K562 (cell line): ENCODE measurements around the gene KEL. TPM values are rescaled to one million over a fixed set of nuclear protein-coding genes. Genes with fewer than 3 reads are reported as not detected.

Experiments used
- ATAC-seq: fragments of 200-7000 bp; cut with Tn5 transposase; 3 replicates; pipeline ENCODE4 v1.9.1; 2020; ENCODE audit warnings: moderate library complexity
- BruUV-seq: library from RNA; stranded (reverse); fragments of 400-500 nt; replicated peaks from 2 replicates; lab custom pipeline; 2021; lab: Mats Ljungman, UMichigan
- CTCF ChIA-PET: fragments of 300-600 bp; formaldehyde crosslinking; extraction: SDS; loops from one replicate; lab custom pipeline; 2021; ENCODE audit warnings: low intra/inter-chr PET ratio; lab: Yijun Ruan, JAX
- POLR2A ChIA-PET: fragments of 300-600, 350-650 bp; sonication (Branson Sonifier 250); formaldehyde crosslinking; extraction: SDS; loops from one replicate; lab custom pipeline; 2021; ENCODE audit warnings: antibody characterized with exemption, inconsistent platforms; lab: Yijun Ruan, JAX
- DNase-seq, 4 experiments: peaks; one replicate each; pipeline versions ENCODE4 v3.0.0 to v3.0.0-alpha.2; 2011 to 2018; ENCODE audit warnings: low spot score in 3 of 4, mixed read lengths in 3 of 4; ENCODE audit errors: extremely low read depth in 1 of 4
- FAIRE-seq: peaks from 2 replicates; lab custom pipeline; 2011; peaks lifted over from hg19 to GRCh38; lab: Jason Lieb, UNC
- H2AFZ ChIP-seq: 2 replicates; pipeline ENCODE4 v1.6.0; 2011; ENCODE audit warnings: low read depth, low read length, control low read depth, inconsistent platforms
- H3K27ac ChIP-seq: fragments of 200-600 bp; 3 replicates; pipeline ENCODE4 v1.8.0; 2011; ENCODE audit warnings: low read depth, mild to moderate bottlenecking, control low read depth, inconsistent platforms, low read length, moderate library complexity, mixed read lengths; ENCODE audit errors: extremely low read depth
- H3K27me3 ChIP-seq, 2 experiments: fragments of 300-600 bp in 1 of 2; 2 replicates in 1 of 2; 3 replicates in 1 of 2; pipeline versions ENCODE4 v1.6.0 to v1.8.0; 2011; ENCODE audit warnings: inconsistent platforms in 2 of 2, low read length in 2 of 2, mild to moderate bottlenecking in 1 of 2, mixed read lengths in 1 of 2, moderate library complexity in 1 of 2; ENCODE audit not compliant: control insufficient read depth in 2 of 2, insufficient read depth in 2 of 2
- H3K36me3 ChIP-seq: fragments of 300-600 bp; 3 replicates; pipeline ENCODE4 v1.8.0; 2011; ENCODE audit warnings: mild to moderate bottlenecking, low read length, inconsistent platforms; ENCODE audit not compliant: control insufficient read depth, insufficient read depth
- H3K4me1 ChIP-seq, 2 experiments: fragments of 200-600 bp in 1 of 2; replicated peaks in 1 of 2; 2 replicates in 1 of 2; 3 replicates in 1 of 2; pipeline versions ENCODE4 v1.5.1 to v1.8.0; 2011; ENCODE audit warnings: inconsistent platforms in 2 of 2, low read length in 2 of 2, mild to moderate bottlenecking in 1 of 2, mixed read lengths in 1 of 2, moderate library complexity in 1 of 2; ENCODE audit not compliant: control insufficient read depth in 2 of 2, insufficient read depth in 2 of 2
- H3K4me2 ChIP-seq: 2 replicates; pipeline ENCODE4 v1.6.1; 2011; ENCODE audit warnings: low read length, control low read depth, inconsistent platforms, mixed read lengths; ENCODE audit not compliant: insufficient read depth
- H3K4me3 ChIP-seq: fragments of 200-600 bp; sonication (generic), shearing (Covaris generic); 2 replicates; pipeline ENCODE4 v1.5.1; 2016; ENCODE audit warnings: control low read depth, inconsistent platforms
- H3K79me2 ChIP-seq: fragments of 200-600 bp; 3 replicates; pipeline ENCODE4 v1.8.0; 2011; ENCODE audit warnings: low read length, inconsistent platforms; ENCODE audit not compliant: control insufficient read depth, insufficient read depth
- H3K9ac ChIP-seq, 2 experiments: 2 replicates each; pipeline versions ENCODE4 v1.6.0 to v1.6.1; 2011; ENCODE audit warnings: low read depth in 2 of 2, low read length in 2 of 2, control low read depth in 1 of 2, inconsistent platforms in 1 of 2, mild to moderate bottlenecking in 1 of 2, mixed read lengths in 1 of 2; ENCODE audit not compliant: insufficient read depth in 1 of 2
- H3K9me1 ChIP-seq: one replicate; pipeline ENCODE4 v1.6.0; 2011; ENCODE audit warnings: inconsistent platforms, mild to moderate bottlenecking, low read length, moderate library complexity; ENCODE audit not compliant: control insufficient read depth, insufficient read depth
- H3K9me3 ChIP-seq: replicated peaks from 2 replicates; pipeline ENCODE4 v1.5.1; 2011; ENCODE audit warnings: low read depth, low read length, inconsistent platforms; ENCODE audit not compliant: control insufficient read depth, insufficient read depth
- H4K20me1 ChIP-seq: replicated peaks from 2 replicates; pipeline ENCODE4 v1.6.1; 2011; ENCODE audit warnings: low read length, inconsistent platforms, mixed read lengths; ENCODE audit not compliant: control insufficient read depth, insufficient read depth
- ARID1B ChIP-seq: fragments of 450-650 bp; IDR thresholded peaks from 2 replicates; pipeline ENCODE4 v1.6.1; 2016; ENCODE audit warnings: antibody characterized with exemption, mild to moderate bottlenecking, inconsistent platforms
- BACH1 ChIP-seq: fragments of 200-800 bp; sonication (Bioruptor generic); IDR thresholded peaks from 2 replicates; pipeline ENCODE4 v1.6.1; 2016; ENCODE audit warnings: missing genetic modification characterization, missing compliant biosample characterization
- CBFA2T2 ChIP-seq: fragments of 450-650 bp; conservative IDR thresholded peaks from 2 replicates; pipeline ENCODE4 v1.6.1; 2017; ENCODE audit warnings: mild to moderate bottlenecking
- CBFA2T3 ChIP-seq: fragments of 450-650 bp; IDR thresholded peaks from 2 replicates; pipeline ENCODE4 v1.6.1; 2017
- FOXK1 ChIP-seq: sonication (generic); formaldehyde crosslinking; IDR thresholded peaks from 2 replicates; pipeline ENCODE4 v1.8.0; 2022; ENCODE audit warnings: missing genetic modification reagents, mild to moderate bottlenecking, borderline replicate concordance
- GATA2 ChIP-seq: sonication (generic); formaldehyde crosslinking; IDR thresholded peaks from 2 replicates; pipeline ENCODE4 v1.4.0; 2020; ENCODE audit warnings: mild to moderate bottlenecking, missing genetic modification reagents
- RCOR1 ChIP-seq, 2 experiments: IDR thresholded peaks; 2 replicates each; pipeline ENCODE4 v1.6.1; 2012; ENCODE audit warnings: low read depth in 2 of 2, low read length in 2 of 2, borderline replicate concordance in 1 of 2, improper control_type of control experiment in 1 of 2
- RHOXF2B ChIP-seq: fragments of 250-450 bp; sonication (Bioruptor Pico); conservative IDR thresholded peaks from 2 replicates; pipeline ENCODE4 v1.5.1; 2021
- SOX6 ChIP-seq: fragments of 450-650 bp; IDR thresholded peaks from 2 replicates; pipeline ENCODE4 v1.6.1; 2014; ENCODE audit warnings: mild to moderate bottlenecking
- STAT5A ChIP-seq: IDR thresholded peaks from 2 replicates; pipeline ENCODE4 v1.6.1; 2012; ENCODE audit warnings: low read length, inconsistent platforms, borderline replicate concordance
- TAL1 ChIP-seq: fragments of 450-650 bp; IDR thresholded peaks from 2 replicates; pipeline ENCODE4 v1.6.1; 2016; ENCODE audit warnings: mild to moderate bottlenecking
- TCF3 ChIP-seq: sonication (generic); formaldehyde crosslinking; IDR thresholded peaks from 2 replicates; pipeline ENCODE4 v1.4.0; 2020; ENCODE audit warnings: mild to moderate bottlenecking, missing genetic modification reagents
- ZNF212 ChIP-seq: fragments of 450-650 bp; formaldehyde crosslinking; IDR thresholded peaks from 2 replicates; pipeline ENCODE4 v1.4.0; 2020; ENCODE audit warnings: mild to moderate bottlenecking
- WGBS: fragments of 100-300 bp; shearing (Covaris generic); methylation state at CpG from one replicate; pipeline ENCODE4 v1.1.6; 2016; ENCODE audit warnings: low coverage, mixed read lengths; ENCODE audit not compliant: insufficient coverage; ENCODE audit errors: missing lambda C conversion rate; 5-methylcytosine and 5-hydroxymethylcytosine counted together
- in situ Hi-C: fragments of 300-500 bp; cut with MboI; formaldehyde crosslinking; loops from 4 replicates; pipeline ENCODE4 v1.15.0; 2018; ENCODE audit warnings: inconsistent platforms, mixed read lengths
- intact Hi-C: fragments of 100-400 bp; cut with micrococcal nuclease; formaldehyde crosslinking; loops from 2 replicates; pipeline ENCODE4 v1.14.2; 2022
- polyA plus RNA-seq, 8 experiments: library from polyadenylated mRNA; depleted of rRNA in 4 of 8; stranded (reverse) in 5 of 8; unstranded in 3 of 8; fragments of >200 nt; fragmentation: Nextera tagmentation in 2 of 8; fragmentation: Illumina TruSeq in 1 of 8; extraction: Ambion mirVana in 2 of 8; extraction: Trizol in 1 of 8; gene quantifications; 2 replicates each; pipeline versions ENCODE4 v1.2.1 to v1.2.3, GENCODE V29; 2011 to 2014; ENCODE audit warnings: inconsistent platforms in 1 of 8, missing spikeins in 1 of 8
- total RNA-seq, 7 experiments: library from RNA; depleted of rRNA in 6 of 7; stranded (reverse); fragments of >200 nt in 6 of 7; fragmentation: Illumina TruSeq in 2 of 7; extraction: Trizol in 2 of 7; gene quantifications; 2 replicates each; pipeline versions ENCODE4 v1.2.1 to v1.2.3, GENCODE V29; 2011 to 2021; ENCODE audit warnings: low replicate concordance in 1 of 7
- TF ChIP-seq, protein P1 (sequence below), 2 experiments: fragments of 450-650 bp; conservative IDR thresholded peaks; 2 replicates each; pipeline ENCODE4 v1.6.1; 2017; ENCODE audit warnings: mild to moderate bottlenecking in 2 of 2, moderate library complexity in 2 of 2
- TF ChIP-seq, protein P2 (sequence below): fragments of 450-650 bp; formaldehyde crosslinking; IDR thresholded peaks from 2 replicates; pipeline ENCODE4 v1.4.0; 2020; ENCODE audit warnings: mild to moderate bottlenecking, moderate library complexity
- TF ChIP-seq, protein P3 (sequence below): sonication (generic); formaldehyde crosslinking; IDR thresholded peaks from 2 replicates; pipeline ENCODE4 v1.9.0; 2022; ENCODE audit warnings: mild to moderate bottlenecking, missing genetic modification reagents

Gene KEL
- total and polyA plus RNA-seq, 9 of the 15 experiments (the other 6 are each of a cell fraction or from before 2014, with no cell fraction given), result 9.0 to 47.4 (median 22.2) TPM

DNA sequence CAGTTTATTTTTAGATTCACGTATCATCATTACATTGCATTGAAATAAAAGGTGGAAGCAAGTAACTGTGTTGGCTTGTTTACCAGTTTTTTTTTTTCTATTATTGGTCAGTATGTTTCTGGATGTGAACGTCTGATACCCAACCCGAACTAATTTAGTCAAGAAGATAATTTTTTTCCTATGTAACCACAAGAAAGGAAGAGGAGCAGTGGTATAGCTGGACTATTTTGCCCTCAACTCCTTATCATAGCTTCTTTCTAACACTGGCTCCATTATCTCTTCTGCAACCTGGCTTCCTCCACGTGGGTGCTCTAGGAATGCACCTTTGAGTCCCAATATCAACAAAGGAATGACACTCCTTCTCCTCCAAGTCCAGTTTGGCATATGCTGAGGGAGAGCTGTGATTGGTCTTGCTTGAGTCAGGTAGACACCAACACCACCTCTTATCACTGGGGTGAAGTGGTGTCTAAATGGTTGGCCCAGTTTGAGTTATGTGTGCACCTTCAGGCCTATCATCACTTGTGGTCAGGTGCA lies 35.4 kb upstream of the KEL start:
- Histone ChIP-seq H3K9me3 (no peaks in the 10 kb centered on the region), H3K4me1 (no peaks in the 10 kb centered on the region; a peak in 1 of 5 replicates), H3K9ac (no peak overlapping the region), H3K9me1 (no peaks in the 10 kb centered on the region), H3K4me2 (no peak overlapping the region), H3K27me3 (peaks cover 0 to 4% of the 10 kb centered on the region in 2 experiments; a peak in 1 of 5 replicates), H4K20me1 (no peaks in the 10 kb centered on the region), H3K79me2 (no peaks in the 10 kb centered on the region), H2AFZ (no peak overlapping the region), H3K27ac (no peak overlapping the region), H3K36me3 (no peaks in the 10 kb centered on the region), H3K4me3 (no peak overlapping the region)
- ChIA-PET CTCF (interaction anchor here (1.3 kb wide), 1 partner anchor 72 kb away, joined by 3 read pairs; no protein-coding TSS in a partner anchor), POLR2A (no interaction called here)
- in situ Hi-C loops (no loop called here), intact Hi-C loops (no loop called here)
- peak in 3 of 4 experiments; percentile 14 to 40 (median 38) for DNase-seq
- under 1% methylated on average over 4 of the region's 4 CpGs for WGBS
- peak; percentile 36; the same call in 2 of the 3 replicates for ATAC-seq
- FAIRE-seq, result no peak
- no TSS peak for BruUV-seq
- TF ChIP-seq ARID1B (peak; percentile 26; the same call in 1 of the 2 replicates), BACH1 (no peak), GATA2 (no peak), RCOR1 (IDR thresholded peaks at IDR 0.05; ENCODE audit: borderline replicate concordance in 1 of 2, low read depth in 2 of 2, low read length in 2 of 2) (no peak; a peak in 1 of 4 replicates), SOX6 (peak; percentile 41; the same call in 1 of the 2 replicates), RHOXF2B (CRISPR knock-in tag) (no peak), CBFA2T3 (peak; percentile 71), CBFA2T2 (peak; percentile 37), FOXK1 (peak; percentile 81; the same call in 1 of the 2 replicates), ZNF212 (CRISPR knock-in tag) (no peak), TAL1 (0 out of 2 replicates have a peak, but pooled peaks have one; percentile 29), STAT5A (no peak), TCF3 (peak; percentile 52)
- TF ChIP-seq, protein P1, sequence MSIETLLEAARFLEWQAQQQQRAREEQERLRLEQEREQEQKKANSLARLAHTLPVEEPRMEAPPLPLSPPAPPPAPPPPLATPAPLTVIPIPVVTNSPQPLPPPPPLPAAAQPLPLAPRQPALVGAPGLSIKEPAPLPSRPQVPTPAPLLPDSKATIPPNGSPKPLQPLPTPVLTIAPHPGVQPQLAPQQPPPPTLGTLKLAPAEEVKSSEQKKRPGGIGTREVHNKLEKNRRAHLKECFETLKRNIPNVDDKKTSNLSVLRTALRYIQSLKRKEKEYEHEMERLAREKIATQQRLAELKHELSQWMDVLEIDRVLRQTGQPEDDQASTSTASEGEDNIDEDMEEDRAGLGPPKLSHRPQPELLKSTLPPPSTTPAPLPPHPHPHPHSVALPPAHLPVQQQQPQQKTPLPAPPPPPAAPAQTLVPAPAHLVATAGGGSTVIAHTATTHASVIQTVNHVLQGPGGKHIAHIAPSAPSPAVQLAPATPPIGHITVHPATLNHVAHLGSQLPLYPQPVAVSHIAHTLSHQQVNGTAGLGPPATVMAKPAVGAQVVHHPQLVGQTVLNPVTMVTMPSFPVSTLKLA (conservative IDR thresholded peaks at IDR 0.05), result peak in 1 of 2 experiments; percentile 40; a peak in 2 of 4 replicates
- TF ChIP-seq, protein P2, sequence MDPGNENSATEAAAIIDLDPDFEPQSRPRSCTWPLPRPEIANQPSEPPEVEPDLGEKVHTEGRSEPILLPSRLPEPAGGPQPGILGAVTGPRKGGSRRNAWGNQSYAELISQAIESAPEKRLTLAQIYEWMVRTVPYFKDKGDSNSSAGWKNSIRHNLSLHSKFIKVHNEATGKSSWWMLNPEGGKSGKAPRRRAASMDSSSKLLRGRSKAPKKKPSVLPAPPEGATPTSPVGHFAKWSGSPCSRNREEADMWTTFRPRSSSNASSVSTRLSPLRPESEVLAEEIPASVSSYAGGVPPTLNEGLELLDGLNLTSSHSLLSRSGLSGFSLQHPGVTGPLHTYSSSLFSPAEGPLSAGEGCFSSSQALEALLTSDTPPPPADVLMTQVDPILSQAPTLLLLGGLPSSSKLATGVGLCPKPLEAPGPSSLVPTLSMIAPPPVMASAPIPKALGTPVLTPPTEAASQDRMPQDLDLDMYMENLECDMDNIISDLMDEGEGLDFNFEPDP (CRISPR knock-in tag), result no peak
- TF ChIP-seq, protein P3, sequence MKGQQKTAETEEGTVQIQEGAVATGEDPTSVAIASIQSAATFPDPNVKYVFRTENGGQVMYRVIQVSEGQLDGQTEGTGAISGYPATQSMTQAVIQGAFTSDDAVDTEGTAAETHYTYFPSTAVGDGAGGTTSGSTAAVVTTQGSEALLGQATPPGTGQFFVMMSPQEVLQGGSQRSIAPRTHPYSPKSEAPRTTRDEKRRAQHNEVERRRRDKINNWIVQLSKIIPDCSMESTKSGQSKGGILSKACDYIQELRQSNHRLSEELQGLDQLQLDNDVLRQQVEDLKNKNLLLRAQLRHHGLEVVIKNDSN (CRISPR knock-in tag), result peak; percentile 24; the same call in 1 of the 2 replicates
